Measurements from ENCODE around the gene C4orf46.
"Not testable (repeated sequence)": the region's sequence is repeated elsewhere in the genome, so short reads cannot be mapped to it uniquely, and the experiment has no call there.

Gene C4orf46

DNA sequence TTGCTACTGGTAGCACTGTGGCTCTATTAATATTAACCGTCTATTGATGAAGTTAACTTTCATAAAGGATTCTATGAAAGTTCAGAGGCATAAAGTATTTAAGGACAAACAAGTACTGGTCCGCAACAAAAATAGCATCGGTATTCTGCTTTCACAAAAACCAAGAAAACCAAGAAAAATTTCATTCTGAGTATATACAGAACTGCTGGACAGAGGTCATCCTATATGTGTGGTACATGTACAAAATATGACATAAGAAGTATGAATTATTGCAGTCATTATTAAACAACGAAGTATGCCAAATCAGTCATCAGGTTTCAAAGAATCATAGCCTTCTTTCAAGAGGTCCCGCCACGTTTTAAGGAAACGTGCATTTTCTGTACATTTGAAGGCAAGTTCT, 2.4 kb downstream of the C4orf46 start:
- no peak overlapping the region for H3K4me3 Mint-ChIP-seq
- H3K27me3 Mint-ChIP-seq, result no peaks in the 10 kb centered on the region
- H3K4me1 Mint-ChIP-seq (ENCODE audit: low read depth), result peaks cover 18% of the 10 kb centered on the region
- no peak overlapping the region for H3K27ac Mint-ChIP-seq
- H3K9me3 Mint-ChIP-seq, result no peaks in the 10 kb centered on the region
- H3K36me3 Mint-ChIP-seq (ENCODE audit: low read depth), result peaks cover 19% of the 10 kb centered on the region
- intact Hi-C loops (cut with micrococcal nuclease), result no loop called here

- H3K27me3 Mint-ChIP-seq, result no peaks in the 10 kb centered on the region
- H3K9me3 Mint-ChIP-seq, result no peaks in the 10 kb centered on the region
- peaks cover 19% of the 10 kb centered on the region for H3K36me3 Mint-ChIP-seq (ENCODE audit: low read depth)
- no peak overlapping the region for H3K27ac Mint-ChIP-seq
- intact Hi-C loops (cut with micrococcal nuclease), result no loop called here
- peaks cover 23% of the 10 kb centered on the region for H3K4me1 Mint-ChIP-seq (ENCODE audit: low read depth)
- no peak overlapping the region for H3K4me3 Mint-ChIP-seq
Measured at GRCh38 chr4:158667651-158668198, 4.0 kb downstream of the C4orf46 start.

DNA sequence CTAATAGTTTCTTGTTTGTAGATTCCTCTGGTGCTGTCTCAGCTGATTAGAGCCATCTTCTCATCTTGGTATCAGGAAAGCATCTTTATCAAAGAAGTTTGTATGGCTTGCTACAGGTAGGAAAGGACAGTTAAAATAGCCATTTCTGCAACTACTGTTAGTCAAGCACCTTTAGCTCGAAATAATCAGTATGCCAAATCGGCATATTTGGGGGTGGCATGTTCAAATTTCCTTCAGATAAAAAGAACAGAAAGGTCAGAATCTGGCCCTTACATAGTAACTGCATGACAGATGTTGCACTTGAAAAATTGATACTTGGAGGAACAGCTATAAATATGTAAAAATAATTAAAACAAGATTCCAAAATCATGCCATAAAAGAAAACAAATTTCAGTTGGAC, 4.8 kb downstream of the C4orf46 start:
- no peaks in the 10 kb centered on the region for H3K9me3 Mint-ChIP-seq
- H3K4me3 Mint-ChIP-seq, result no peak overlapping the region
- intact Hi-C loops (cut with micrococcal nuclease), result no loop called here
- H3K27me3 Mint-ChIP-seq, result no peaks in the 10 kb centered on the region
- H3K36me3 Mint-ChIP-seq (ENCODE audit: low read depth), result peaks cover 11% of the 10 kb centered on the region
- H3K27ac Mint-ChIP-seq, result no peak overlapping the region
- peaks cover 17% of the 10 kb centered on the region for H3K4me1 Mint-ChIP-seq (ENCODE audit: low read depth)

- Mint-ChIP-seq H3K4me3 (no peak overlapping the region), H3K4me1 (ENCODE audit: low read depth) (peaks cover 7% of the 10 kb centered on the region), H3K9me3 (no peaks in the 10 kb centered on the region), H3K27ac (peak overlapping the region; percentile 34), H3K27me3 (no peaks in the 10 kb centered on the region), H3K36me3 (ENCODE audit: low read depth) (no peaks in the 10 kb centered on the region)
- intact Hi-C loops (cut with micrococcal nuclease), result no loop called here
Measured at GRCh38 chr4:158664806-158665205, 6.9 kb downstream of the C4orf46 start.

DNA sequence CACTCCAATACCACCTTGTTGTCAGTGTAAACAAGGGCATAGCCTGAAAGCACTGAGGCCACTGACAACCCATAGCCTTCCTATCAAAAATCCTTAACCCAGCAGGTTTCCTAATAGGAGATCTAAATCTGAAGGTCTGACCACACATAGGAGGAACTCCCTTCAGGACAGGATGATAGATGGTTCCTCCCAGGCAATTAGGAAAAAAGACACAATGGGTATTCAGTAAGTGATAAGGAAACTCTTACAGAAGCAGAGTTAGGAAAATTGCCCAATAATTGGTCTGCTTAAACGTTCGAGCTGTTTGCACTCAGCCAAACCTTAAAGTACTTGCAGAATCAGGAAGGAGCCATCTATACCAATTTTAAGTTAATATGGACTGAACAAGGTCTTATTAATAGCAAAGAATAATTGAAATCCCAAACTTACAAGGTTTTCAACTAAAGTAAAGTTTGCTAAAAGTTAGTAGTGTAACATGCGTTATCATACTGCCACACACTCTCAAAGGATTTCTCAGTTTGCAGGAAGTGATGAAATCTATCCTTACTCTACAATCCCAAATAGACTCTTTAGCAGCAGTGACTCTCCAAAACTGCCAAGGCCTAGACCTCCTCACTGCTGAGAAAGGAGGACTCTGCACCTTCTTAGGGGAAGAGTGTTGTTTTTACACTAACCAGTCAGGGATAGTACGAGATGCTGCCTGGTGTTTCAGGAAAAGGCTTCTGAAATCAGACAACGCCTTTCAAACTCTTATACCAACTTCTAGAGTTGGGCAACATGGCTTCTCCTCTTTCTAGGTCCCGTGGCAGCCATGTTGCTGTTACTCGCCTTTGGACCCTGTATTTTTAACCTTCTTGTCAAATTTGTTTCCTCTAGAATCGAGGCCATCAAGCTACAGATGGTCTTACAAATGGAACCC, 7.7 kb downstream of the C4orf46 start:
- peak overlapping the region; percentile 34 for H3K27ac Mint-ChIP-seq
- H3K36me3 Mint-ChIP-seq (ENCODE audit: low read depth); H3K27me3 Mint-ChIP-seq; H3K9me3 Mint-ChIP-seq; intact Hi-C loops (cut with micrococcal nuclease); H3K4me3 Mint-ChIP-seq; H3K4me1 Mint-ChIP-seq (ENCODE audit: low read depth): not testable (repeated sequence)

DNA sequence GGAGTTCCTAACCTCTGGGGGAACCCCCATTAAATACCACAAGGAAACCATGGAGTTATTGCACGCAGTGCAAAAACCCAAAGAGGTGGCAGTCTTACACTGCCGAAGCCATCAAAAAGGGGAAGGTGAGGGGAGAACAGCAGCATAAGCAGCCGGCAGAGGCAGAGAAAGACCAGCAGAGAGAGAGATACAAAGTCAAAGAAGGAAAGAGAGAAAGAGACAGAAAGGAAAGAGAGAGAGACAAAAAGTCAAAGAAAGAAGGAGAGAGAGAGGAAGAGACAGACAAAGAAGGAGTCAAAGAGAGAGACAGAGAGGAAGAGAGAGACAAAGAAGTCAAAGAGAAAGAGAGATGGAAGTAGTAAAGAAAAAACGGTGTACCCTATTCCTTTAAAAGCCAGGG, 8.4 kb downstream of the C4orf46 start:
- intact Hi-C loops (cut with micrococcal nuclease); H3K27me3 Mint-ChIP-seq; H3K4me1 Mint-ChIP-seq (ENCODE audit: low read depth); H3K36me3 Mint-ChIP-seq (ENCODE audit: low read depth); H3K9me3 Mint-ChIP-seq: not testable (repeated sequence)
- peak overlapping the region; percentile 28 for H3K27ac Mint-ChIP-seq
- peak overlapping the region; percentile 4 for H3K4me3 Mint-ChIP-seq

DNA sequence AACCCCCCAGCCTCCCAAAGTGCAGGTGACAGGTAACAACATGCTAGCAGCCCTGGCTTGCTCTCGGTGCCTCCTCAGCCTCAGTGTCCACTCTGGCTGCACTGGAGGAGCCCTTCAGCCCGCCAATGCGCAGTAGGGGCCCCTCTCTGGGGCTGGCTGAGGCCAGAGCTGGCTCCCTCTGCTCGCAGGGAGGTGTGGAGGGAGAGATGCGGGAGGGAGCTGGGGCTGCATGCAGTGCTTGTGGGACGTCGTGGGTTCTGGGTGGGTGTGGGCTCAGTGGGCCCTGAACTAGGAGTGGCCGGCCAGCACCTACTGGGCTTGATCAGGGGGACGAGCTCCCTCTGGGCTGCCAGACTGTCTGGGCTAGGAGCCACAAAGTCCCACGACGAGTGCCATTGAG, 14.4 kb downstream of the C4orf46 start:
- Mint-ChIP-seq H3K9me3 (no peaks in the 10 kb centered on the region), H3K27me3 (no peaks in the 10 kb centered on the region), H3K4me3 (no peak overlapping the region), H3K36me3 (ENCODE audit: low read depth) (no peaks in the 10 kb centered on the region), H3K4me1 (ENCODE audit: low read depth) (peaks cover 5% of the 10 kb centered on the region), H3K27ac (no peak overlapping the region)
- intact Hi-C loops (cut with micrococcal nuclease), result no loop called here

GRCh38 chr4:158656439-158656838, 15.2 kb downstream of the C4orf46 start:
- no peaks in the 10 kb centered on the region for H3K9me3 Mint-ChIP-seq
- intact Hi-C loops (cut with micrococcal nuclease), result no loop called here
- H3K4me1 Mint-ChIP-seq (ENCODE audit: low read depth), result peaks cover 5% of the 10 kb centered on the region
- H3K27ac Mint-ChIP-seq, result no peak overlapping the region
- no peaks in the 10 kb centered on the region for H3K27me3 Mint-ChIP-seq
- no peaks in the 10 kb centered on the region for H3K36me3 Mint-ChIP-seq (ENCODE audit: low read depth)
- no peak overlapping the region for H3K4me3 Mint-ChIP-seq

GRCh38 chr4:158652920-158653319, 18.8 kb downstream of the C4orf46 start:
- Mint-ChIP-seq H3K4me1 (ENCODE audit: low read depth) (peaks cover 5% of the 10 kb centered on the region), H3K9me3 (no peaks in the 10 kb centered on the region), H3K27me3 (no peaks in the 10 kb centered on the region), H3K36me3 (ENCODE audit: low read depth) (no peaks in the 10 kb centered on the region), H3K4me3 (peak overlapping the region; percentile 17), H3K27ac (peak overlapping the region; percentile 30)
- intact Hi-C loops (cut with micrococcal nuclease), result no loop called here

DNA sequence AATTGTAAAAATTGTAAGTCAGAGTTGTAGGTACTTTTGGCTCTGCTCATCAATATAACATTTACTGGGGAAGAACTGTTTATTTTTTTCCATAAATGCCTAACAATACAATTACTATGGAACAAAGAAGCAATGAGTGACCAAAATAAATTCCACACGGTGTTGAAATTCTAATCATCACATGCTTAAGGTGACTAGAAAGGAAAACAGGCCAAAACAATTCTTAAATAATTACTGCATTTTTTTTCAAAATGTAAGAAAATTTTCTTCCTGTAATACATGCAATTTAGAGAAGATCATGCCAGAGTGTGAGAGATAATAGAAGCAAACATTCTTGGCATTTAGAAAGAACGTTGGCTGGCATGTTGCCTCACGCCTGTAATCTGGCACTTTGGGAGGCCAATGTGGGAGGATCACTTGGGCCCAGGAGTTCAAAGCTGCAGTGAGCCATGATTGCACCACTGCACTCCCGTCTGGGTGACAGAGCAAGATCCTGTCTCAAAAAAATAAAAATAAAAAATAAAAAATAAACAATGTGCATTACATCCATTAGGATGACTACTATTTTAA, 22.5 kb downstream of the C4orf46 start:
- H3K36me3 Mint-ChIP-seq (ENCODE audit: low read depth), result no peaks in the 10 kb centered on the region
- no peak overlapping the region for H3K4me3 Mint-ChIP-seq
- H3K27me3 Mint-ChIP-seq, result no peaks in the 10 kb centered on the region
- H3K4me1 Mint-ChIP-seq (ENCODE audit: low read depth), result peaks cover 5% of the 10 kb centered on the region
- H3K27ac Mint-ChIP-seq, result no peak overlapping the region
- intact Hi-C loops (cut with micrococcal nuclease), result no loop called here
- no peaks in the 10 kb centered on the region for H3K9me3 Mint-ChIP-seq

GRCh38 chr4:158644760-158645159, 26.9 kb downstream of the C4orf46 start:
- Mint-ChIP-seq H3K4me3 (no peak overlapping the region), H3K27ac (no peak overlapping the region), H3K36me3 (ENCODE audit: low read depth) (no peaks in the 10 kb centered on the region), H3K9me3 (peaks cover 8% of the 10 kb centered on the region), H3K4me1 (ENCODE audit: low read depth) (no peaks in the 10 kb centered on the region), H3K27me3 (no peaks in the 10 kb centered on the region)
- intact Hi-C loops (cut with micrococcal nuclease), result no loop called here

- Mint-ChIP-seq H3K27me3 (no peaks in the 10 kb centered on the region), H3K27ac (no peak overlapping the region), H3K36me3 (ENCODE audit: low read depth) (no peaks in the 10 kb centered on the region), H3K4me3 (no peak overlapping the region), H3K9me3 (peaks cover 8% of the 10 kb centered on the region), H3K4me1 (ENCODE audit: low read depth) (no peaks in the 10 kb centered on the region)
- intact Hi-C loops (cut with micrococcal nuclease), result no loop called here
Measured at GRCh38 chr4:158644356-158644755, 27.3 kb downstream of the C4orf46 start.

DNA sequence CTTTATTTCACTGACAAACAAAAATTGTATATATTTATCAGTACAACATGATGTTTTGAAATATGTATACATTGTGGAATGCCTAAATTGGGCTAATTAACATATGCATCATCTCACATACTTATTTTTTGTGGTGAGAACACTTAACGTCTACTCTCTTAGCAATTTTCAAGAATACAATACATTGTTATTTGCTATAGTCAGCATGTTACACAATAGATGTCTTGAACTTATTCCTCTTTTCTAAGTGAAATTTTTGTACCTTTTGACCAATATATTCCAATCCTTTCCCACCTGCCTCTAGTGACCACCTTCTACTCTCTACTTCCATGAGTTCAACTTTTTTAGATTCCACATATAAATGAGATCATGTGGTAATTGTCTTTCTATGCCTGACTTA, 35.1 kb downstream of the C4orf46 start:
- Mint-ChIP-seq H3K27me3 (no peaks in the 10 kb centered on the region), H3K4me1 (ENCODE audit: low read depth) (peaks cover 5% of the 10 kb centered on the region), H3K27ac (no peak overlapping the region), H3K4me3 (no peak overlapping the region), H3K36me3 (ENCODE audit: low read depth) (no peaks in the 10 kb centered on the region), H3K9me3 (no peaks in the 10 kb centered on the region)
- intact Hi-C loops (cut with micrococcal nuclease), result no loop called here

DNA sequence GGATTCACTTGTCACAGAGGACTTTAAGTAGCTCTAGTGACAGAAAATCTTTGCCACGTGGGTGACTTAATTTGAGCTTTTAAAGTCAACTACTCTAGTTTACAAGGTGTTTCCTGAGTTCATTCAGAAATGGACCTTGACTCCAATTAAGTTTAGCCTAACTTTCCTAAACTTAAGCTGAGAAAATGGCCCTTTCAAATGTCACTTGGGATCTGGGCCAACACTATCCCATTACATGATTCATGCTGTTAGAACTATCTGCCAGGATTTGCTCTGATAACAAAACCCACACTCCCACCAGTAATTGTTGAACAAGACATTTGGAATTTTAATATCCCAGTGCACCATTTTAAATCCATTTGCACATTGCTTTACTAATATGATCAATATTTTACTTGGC, 40.8 kb downstream of the C4orf46 start:
- Mint-ChIP-seq H3K4me3 (no peak overlapping the region), H3K27me3 (no peaks in the 10 kb centered on the region), H3K9me3 (no peaks in the 10 kb centered on the region), H3K36me3 (ENCODE audit: low read depth) (no peaks in the 10 kb centered on the region), H3K27ac (no peak overlapping the region), H3K4me1 (ENCODE audit: low read depth) (peaks cover 5% of the 10 kb centered on the region)
- intact Hi-C loops (cut with micrococcal nuclease), result no loop called here

Measured in dendritic cell treated with granulocyte-macrophage colony-stimulating factor and Interleukin-4, amounts not matched to agents 40 ng/mL and 50 ng/mL, for 4 days (primary cell).